ENCODE results near the gene MRPS12. TPM values are rescaled to one million over a fixed set of nuclear protein-coding genes. Genes with fewer than 3 reads are reported as not detected.

MRPS12 gene
- total and polyA plus RNA-seq, 2 of the 4 experiments (the other 2 are of a cell fraction) = 26.7 to 75.4 TPM

- no peak overlapping the region for H3K4me3 ChIP-seq (ENCODE audit: insufficient read depth, low read depth, low read length)
- intact Hi-C loops (cut with micrococcal nuclease) (no loop called here), dilution Hi-C loops (cut with HindIII; ENCODE audit: low sequenced_read_pairs, unreplicated experiment) (no loop called here), in situ Hi-C loops (cut with MboI; ENCODE audit: low sequenced_read_pairs) (loop anchor here (25.0 kb wide), 1 partner anchor 173 kb away; the partner anchor contains the start of gene CAPN12)
- H2BK5ac ChIP-seq (ENCODE audit: low read depth, low read length, poor library complexity, severe bottlenecking) = no peak overlapping the region
- DNase-seq = no peak
- no peak overlapping the region for H3K14ac ChIP-seq (replicated peaks; ENCODE audit: low read depth, low read length)
- 94% methylated on average over 9 of the region's 12 CpGs; no CpG with 5 or more reads in 1 of the 2 experiments for WGBS, 2 experiments (ENCODE audit: extremely low coverage in 2 of 2, insufficient read length in 1 of 2)
- H2BK20ac ChIP-seq (ENCODE audit: low read depth, low read length) = no peak overlapping the region
- no peak overlapping the region for H4K5ac ChIP-seq (ENCODE audit: low read depth, low read length)
- H3K27me3 ChIP-seq (ENCODE audit: control insufficient read depth, insufficient read depth, low read length) = peaks cover 4% of the 10 kb centered on the region; the same call in 1 of the 2 replicates
- H3K36me3 ChIP-seq (ENCODE audit: control insufficient read depth, insufficient read depth, low read length) = peaks cover 20% of the 10 kb centered on the region
- no TSS peak for BruUV-seq (replicated peaks)
- no peak overlapping the region for H2BK120ac ChIP-seq (ENCODE audit: low read depth, low read length)
- no peaks in the 10 kb centered on the region for H3K79me1 ChIP-seq (ENCODE audit: low read depth in 1 of 2, low read length in 2 of 2)
- no peak overlapping the region for H2BK15ac ChIP-seq (ENCODE audit: low read depth, low read length)
- POLR2A ChIA-PET (ENCODE audit: unreplicated experiment) = no interaction called here
- H4K91ac ChIP-seq (ENCODE audit: insufficient read depth, low read depth, low read length) = no peak overlapping the region
- H3K27ac ChIP-seq (ENCODE audit: insufficient read depth, low read length) = no peak overlapping the region
- H2AFZ ChIP-seq (replicated peaks; ENCODE audit: low read length, poor library complexity) = no peak overlapping the region
- no peaks in the 10 kb centered on the region for H4K20me1 ChIP-seq (ENCODE audit: insufficient read depth, low read length)
- H3K18ac ChIP-seq (ENCODE audit: low read depth, low read length) = no peak overlapping the region
- no peaks in the 10 kb centered on the region; the same call in 1 of the 2 replicates for H3K9me3 ChIP-seq (ENCODE audit: control insufficient read depth, insufficient read depth, low read length)
- no peak overlapping the region for H3K4me2 ChIP-seq (ENCODE audit: low read depth, low read length)
- ATAC-seq (ENCODE audit: low read depth) = no peak
- no peaks in the 10 kb centered on the region for H3K4me1 ChIP-seq (ENCODE audit: control insufficient read depth, insufficient read depth, low read length)
- no peak overlapping the region for H4K8ac ChIP-seq (ENCODE audit: low read depth in 2 of 2, low read length in 2 of 2)
- no peak overlapping the region for H2AK9ac ChIP-seq (replicated peaks; ENCODE audit: low read depth, low read length, poor library complexity)
- H3K23ac ChIP-seq (ENCODE audit: low read depth, low read length) = no peak overlapping the region
- CTCF ChIA-PET = interaction anchor here (0.5 kb wide), 1 partner anchor 458 kb away, joined by 8 read pairs; no protein-coding TSS in a partner anchor
- no peak overlapping the region for H3K9ac ChIP-seq (ENCODE audit: low read depth, low read length)
- TF ChIP-seq USF2 (IDR thresholded peaks at IDR 0.05; ENCODE audit: low read depth, low read length) (no peak), CEBPB (IDR thresholded peaks at IDR 0.05; ENCODE audit: low read depth, low read length) (no peak)
- no peak overlapping the region for H2AK5ac ChIP-seq (ENCODE audit: low read depth, low read length)
- no peaks in the 10 kb centered on the region for H3K9me1 ChIP-seq (ENCODE audit: insufficient read depth, low read length)
- H3K56ac ChIP-seq (ENCODE audit: extremely low read depth, insufficient read depth, low read length) = no peak overlapping the region
- no peak overlapping the region for H3K4ac ChIP-seq (ENCODE audit: low read depth, low read length)
These were observed 20.3 kb upstream of the MRPS12 start for GRCh38 chr19:38910488-38910887.
